Measurements from ENCODE around the gene TYW1B.

DNA sequence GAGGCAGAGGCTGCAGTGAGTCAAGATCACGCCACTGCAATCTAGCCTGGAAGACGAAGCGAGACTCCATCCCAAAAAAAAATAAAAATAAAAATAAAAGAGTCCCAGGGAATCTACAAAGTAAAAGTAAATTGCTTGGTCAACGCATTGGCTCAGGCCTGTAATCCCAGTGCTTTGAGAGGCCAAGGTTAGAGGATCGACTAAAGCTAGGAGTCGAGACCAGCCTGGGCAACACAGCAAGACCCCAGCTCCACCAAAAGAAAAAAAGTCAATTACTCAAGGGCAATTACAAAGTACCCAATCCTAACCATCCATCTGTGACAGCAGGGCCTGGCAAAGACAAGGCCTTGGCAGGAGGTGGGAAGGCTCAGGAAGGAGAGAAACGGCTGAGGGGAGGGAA, 288.3 kb downstream of the TYW1B start:
- TF ChIP-seq, protein P1, sequence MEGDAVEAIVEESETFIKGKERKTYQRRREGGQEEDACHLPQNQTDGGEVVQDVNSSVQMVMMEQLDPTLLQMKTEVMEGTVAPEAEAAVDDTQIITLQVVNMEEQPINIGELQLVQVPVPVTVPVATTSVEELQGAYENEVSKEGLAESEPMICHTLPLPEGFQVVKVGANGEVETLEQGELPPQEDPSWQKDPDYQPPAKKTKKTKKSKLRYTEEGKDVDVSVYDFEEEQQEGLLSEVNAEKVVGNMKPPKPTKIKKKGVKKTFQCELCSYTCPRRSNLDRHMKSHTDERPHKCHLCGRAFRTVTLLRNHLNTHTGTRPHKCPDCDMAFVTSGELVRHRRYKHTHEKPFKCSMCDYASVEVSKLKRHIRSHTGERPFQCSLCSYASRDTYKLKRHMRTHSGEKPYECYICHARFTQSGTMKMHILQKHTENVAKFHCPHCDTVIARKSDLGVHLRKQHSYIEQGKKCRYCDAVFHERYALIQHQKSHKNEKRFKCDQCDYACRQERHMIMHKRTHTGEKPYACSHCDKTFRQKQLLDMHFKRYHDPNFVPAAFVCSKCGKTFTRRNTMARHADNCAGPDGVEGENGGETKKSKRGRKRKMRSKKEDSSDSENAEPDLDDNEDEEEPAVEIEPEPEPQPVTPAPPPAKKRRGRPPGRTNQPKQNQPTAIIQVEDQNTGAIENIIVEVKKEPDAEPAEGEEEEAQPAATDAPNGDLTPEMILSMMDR (IDR thresholded peaks at IDR 0.05; ENCODE audit: insufficient read depth, low read length), result no peak
- TF ChIP-seq SPI1 (IDR thresholded peaks at IDR 0.05; ENCODE audit: borderline replicate concordance, low read depth) (no peak), GABPA (IDR thresholded peaks at IDR 0.05; ENCODE audit: low read depth) (no peak), POLR2AphosphoS5 (IDR thresholded peaks at IDR 0.05; ENCODE audit: low read depth) (no peak)
- TF ChIP-seq, protein P2, sequence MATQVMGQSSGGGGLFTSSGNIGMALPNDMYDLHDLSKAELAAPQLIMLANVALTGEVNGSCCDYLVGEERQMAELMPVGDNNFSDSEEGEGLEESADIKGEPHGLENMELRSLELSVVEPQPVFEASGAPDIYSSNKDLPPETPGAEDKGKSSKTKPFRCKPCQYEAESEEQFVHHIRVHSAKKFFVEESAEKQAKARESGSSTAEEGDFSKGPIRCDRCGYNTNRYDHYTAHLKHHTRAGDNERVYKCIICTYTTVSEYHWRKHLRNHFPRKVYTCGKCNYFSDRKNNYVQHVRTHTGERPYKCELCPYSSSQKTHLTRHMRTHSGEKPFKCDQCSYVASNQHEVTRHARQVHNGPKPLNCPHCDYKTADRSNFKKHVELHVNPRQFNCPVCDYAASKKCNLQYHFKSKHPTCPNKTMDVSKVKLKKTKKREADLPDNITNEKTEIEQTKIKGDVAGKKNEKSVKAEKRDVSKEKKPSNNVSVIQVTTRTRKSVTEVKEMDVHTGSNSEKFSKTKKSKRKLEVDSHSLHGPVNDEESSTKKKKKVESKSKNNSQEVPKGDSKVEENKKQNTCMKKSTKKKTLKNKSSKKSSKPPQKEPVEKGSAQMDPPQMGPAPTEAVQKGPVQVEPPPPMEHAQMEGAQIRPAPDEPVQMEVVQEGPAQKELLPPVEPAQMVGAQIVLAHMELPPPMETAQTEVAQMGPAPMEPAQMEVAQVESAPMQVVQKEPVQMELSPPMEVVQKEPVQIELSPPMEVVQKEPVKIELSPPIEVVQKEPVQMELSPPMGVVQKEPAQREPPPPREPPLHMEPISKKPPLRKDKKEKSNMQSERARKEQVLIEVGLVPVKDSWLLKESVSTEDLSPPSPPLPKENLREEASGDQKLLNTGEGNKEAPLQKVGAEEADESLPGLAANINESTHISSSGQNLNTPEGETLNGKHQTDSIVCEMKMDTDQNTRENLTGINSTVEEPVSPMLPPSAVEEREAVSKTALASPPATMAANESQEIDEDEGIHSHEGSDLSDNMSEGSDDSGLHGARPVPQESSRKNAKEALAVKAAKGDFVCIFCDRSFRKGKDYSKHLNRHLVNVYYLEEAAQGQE (IDR thresholded peaks at IDR 0.05; ENCODE audit: insufficient replicate concordance, low read depth), result no peak

Data from HL-60 (cell line).